GM18520 (cell line): ENCODE data around the gene CEACAM18.
"Not testable (repeated sequence)": the region's sequence is repeated elsewhere in the genome, so short reads cannot be mapped to it uniquely, and the experiment has no call there.

Source experiments
- ATAC-seq: cut with Tn5 transposase; IDR thresholded peaks from one replicate; pipeline ENCODE4 v1.9.1; 2021; ENCODE audit not compliant: unreplicated experiment

The CEACAM18 gene

GRCh38 chr19:51478381-51479234, at the start of gene CEACAM18:
TSS of gene CEACAM18 (plus strand) at chr19:51478539.
- no peak for ATAC-seq

- no peak for ATAC-seq
Observed at GRCh38 chr19:51430221-51430620, 48.1 kb upstream of the CEACAM18 start.

GRCh38 chr19:51431124-51431523, 47.2 kb upstream of the CEACAM18 start:
- ATAC-seq, result no peak

GRCh38 chr19:51433043-51433442, 45.3 kb upstream of the CEACAM18 start:
- ATAC-seq, result no peak

GRCh38 chr19:51434456-51434855, 43.9 kb upstream of the CEACAM18 start:
- ATAC-seq, result no peak

- no peak for ATAC-seq
Observed at GRCh38 chr19:51439021-51439465, 39.3 kb upstream of the CEACAM18 start.

GRCh38 chr19:51440052-51440451, 38.3 kb upstream of the CEACAM18 start:
- ATAC-seq, result no peak

- ATAC-seq, result no peak
Observed at GRCh38 chr19:51440846-51441409, 37.4 kb upstream of the CEACAM18 start.

- ATAC-seq, result peak; percentile 90
Observed at GRCh38 chr19:51441410-51442390, 36.6 kb upstream of the CEACAM18 start.

GRCh38 chr19:51447510-51447909, 30.8 kb upstream of the CEACAM18 start:
- ATAC-seq, result not testable (repeated sequence)

GRCh38 chr19:51448011-51448410, 30.3 kb upstream of the CEACAM18 start:
- ATAC-seq, result no peak

- ATAC-seq, result no peak
Observed at GRCh38 chr19:51448411-51449016, 29.8 kb upstream of the CEACAM18 start.

- ATAC-seq, result no peak
Observed at GRCh38 chr19:51450730-51451307, 27.5 kb upstream of the CEACAM18 start.

- no peak for ATAC-seq
Observed at GRCh38 chr19:51456541-51457290, 21.6 kb upstream of the CEACAM18 start.

- no peak for ATAC-seq
Observed at GRCh38 chr19:51457351-51458013, 20.9 kb upstream of the CEACAM18 start.

GRCh38 chr19:51458051-51458645, 20.2 kb upstream of the CEACAM18 start, which contains the start of gene SIGLEC8:
TSS of gene SIGLEC8 (minus strand) at chr19:51458454. CDS start at chr19:51458387, 67 bp downstream.
- no peak for ATAC-seq

- no peak for ATAC-seq
Observed at GRCh38 chr19:51458899-51459505, 19.3 kb upstream of the CEACAM18 start.
